Skeletal muscle tissue (tissue), 4 donors: ENCODE results near the gene REPIN1. TPM values are rescaled to one million over a fixed set of nuclear protein-coding genes. Genes with fewer than 3 reads are reported as not detected.

Experiments used
- H3K27ac ChIP-seq: one replicate; pipeline ENCODE4 v1.7.0; 2013; ENCODE audit warnings: mild to moderate bottlenecking, low read depth, low read length, inconsistent platforms
- H3K27me3 ChIP-seq, 3 donors: one replicate each; pipeline ENCODE4 v1.7.0; 2013; ENCODE audit warnings: low read length in 3 of 3; ENCODE audit not compliant: control insufficient read depth in 3 of 3, insufficient read depth in 3 of 3
- H3K36me3 ChIP-seq, 3 donors: one replicate each; pipeline ENCODE4 v1.7.0; 2013; ENCODE audit warnings: low read length in 3 of 3; ENCODE audit not compliant: control insufficient read depth in 3 of 3, insufficient read depth in 3 of 3
- H3K4me1 ChIP-seq, 3 donors: one replicate each; pipeline ENCODE4 v1.7.0; 2013; ENCODE audit warnings: low read length in 3 of 3, mild to moderate bottlenecking in 3 of 3; ENCODE audit not compliant: control insufficient read depth in 3 of 3, insufficient read depth in 3 of 3
- H3K4me3 ChIP-seq, 3 donors: one replicate each; pipeline ENCODE4 v1.7.0; 2013; ENCODE audit warnings: low read length in 3 of 3
- H3K9ac ChIP-seq, 3 donors: one replicate each; pipeline ENCODE4 v1.7.0; 2013; ENCODE audit warnings: low read length in 3 of 3, mild to moderate bottlenecking in 3 of 3, moderate library complexity in 2 of 3, low read depth in 1 of 3
- H3K9me3 ChIP-seq, 3 donors: one replicate each; pipeline ENCODE4 v1.7.0; 2013; ENCODE audit warnings: low read length in 3 of 3; ENCODE audit not compliant: control insufficient read depth in 3 of 3
- total RNA-seq: library from RNA; depleted of rRNA; stranded (reverse); fragments of >200 nt; gene quantifications from one replicate; pipeline ENCODE4 v1.2.3, GENCODE V29; 2014
- donor health status: Osteomylitis.

REPIN1 gene
- total RNA-seq, 1 donor from 2014 or later, result 31.3 TPM

- peak overlapping the region in 1 of 3 donors; percentile 35 for H3K4me3 ChIP-seq
- H3K27me3 ChIP-seq, result no peaks in the 10 kb centered on the region
- H3K4me1 ChIP-seq, result peaks cover 9 to 16% (median 9%) of the 10 kb centered on the region in 3 donors
- H3K9me3 ChIP-seq, result no peaks in the 10 kb centered on the region
- H3K27ac ChIP-seq, result no peak overlapping the region
- peaks cover 0 to 3% (median 0%) of the 10 kb centered on the region in 3 donors for H3K36me3 ChIP-seq
- peak overlapping the region in 2 of 3 donors; percentile 12 to 45 for H3K9ac ChIP-seq
Observed at GRCh38 chr7:150398108-150398964, 29.7 kb downstream of the REPIN1 start.

DNA sequence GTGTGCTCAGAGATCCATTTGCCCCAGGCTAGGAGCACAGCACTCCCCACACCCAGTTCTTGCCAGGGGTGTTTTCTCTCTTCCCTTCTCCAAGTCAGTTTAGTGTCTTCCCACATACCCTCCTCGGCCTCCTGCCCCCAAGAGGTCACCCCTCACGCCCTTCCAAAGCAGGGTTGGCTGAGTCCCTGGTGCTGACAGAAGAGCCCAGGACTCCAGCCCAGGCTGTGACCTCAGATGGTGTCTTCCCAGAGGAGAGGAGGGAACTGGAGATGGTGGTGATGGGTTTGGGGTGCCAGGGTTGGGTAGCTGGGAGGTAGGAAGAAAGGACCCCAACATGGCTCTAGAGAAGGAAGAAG, 30.3 kb downstream of the REPIN1 start:
- H3K4me3 ChIP-seq, result peak overlapping the region in 1 of 3 donors; percentile 35
- no peak overlapping the region for H3K27ac ChIP-seq

GRCh38 chr7:150399421-150400007, 30.9 kb downstream of the REPIN1 start:
- peaks cover 15 to 21% (median 18%) of the 10 kb centered on the region in 3 donors for H3K4me1 ChIP-seq
- H3K9ac ChIP-seq, result no peak overlapping the region
- H3K36me3 ChIP-seq, result peaks cover 0 to 3% (median 0%) of the 10 kb centered on the region in 3 donors
- H3K27ac ChIP-seq, result no peak overlapping the region
- no peaks in the 10 kb centered on the region for H3K9me3 ChIP-seq
- H3K27me3 ChIP-seq, result no peaks in the 10 kb centered on the region
- no peak overlapping the region for H3K4me3 ChIP-seq

More for the DNA sequence above, 30.3 kb downstream of the REPIN1 start:
- H3K9me3 ChIP-seq, result no peaks in the 10 kb centered on the region
- peak overlapping the region in 2 of 3 donors; percentile 12 to 45 for H3K9ac ChIP-seq
- H3K4me1 ChIP-seq, result peaks cover 9 to 16% (median 12%) of the 10 kb centered on the region in 3 donors
- H3K27me3 ChIP-seq, result no peaks in the 10 kb centered on the region
- H3K36me3 ChIP-seq, result peaks cover 0 to 3% (median 0%) of the 10 kb centered on the region in 3 donors

- H3K9me3 ChIP-seq, result no peaks in the 10 kb centered on the region
- no peaks in the 10 kb centered on the region for H3K27me3 ChIP-seq
- H3K36me3 ChIP-seq, result peaks cover 0 to 3% (median 0%) of the 10 kb centered on the region in 3 donors
- no peak overlapping the region for H3K9ac ChIP-seq
- peaks cover 16 to 21% (median 19%) of the 10 kb centered on the region in 3 donors for H3K4me1 ChIP-seq
- H3K4me3 ChIP-seq, result no peak overlapping the region
- no peak overlapping the region for H3K27ac ChIP-seq
Observed at GRCh38 chr7:150400008-150400787, 31.6 kb downstream of the REPIN1 start.

DNA sequence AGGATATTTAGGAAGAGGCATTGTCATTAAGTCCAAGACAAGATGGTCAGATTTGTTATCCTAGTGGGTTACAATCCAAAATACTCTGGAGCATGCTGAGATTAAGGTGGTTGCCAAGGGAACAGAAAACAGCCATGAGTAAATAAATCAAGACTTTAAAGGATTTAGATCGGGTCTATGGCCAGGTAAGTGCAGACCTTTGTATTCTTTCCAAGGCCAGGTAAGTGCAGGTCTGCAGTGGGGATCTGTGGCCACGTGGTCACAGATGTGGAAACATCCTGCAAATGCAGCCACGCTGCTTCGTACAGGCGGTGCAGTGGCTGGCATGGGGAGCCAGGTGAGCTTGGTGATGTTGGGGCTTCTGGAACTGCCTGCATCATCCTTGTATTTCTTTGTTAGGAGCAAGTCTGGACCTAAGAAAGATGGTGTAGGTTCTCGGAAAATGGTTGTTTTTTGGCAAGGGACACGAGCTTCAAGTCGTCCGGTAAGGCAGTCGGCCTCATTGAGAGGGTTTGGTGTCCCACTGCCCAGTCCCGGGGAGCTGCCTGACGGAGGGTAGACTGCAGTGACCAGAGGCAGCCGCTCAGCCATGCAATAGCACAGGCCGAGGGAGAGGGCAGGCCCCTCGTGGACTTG, 32.3 kb downstream of the REPIN1 start:
- Histone ChIP-seq H3K36me3 (peaks cover 0 to under 1% (median 0%) of the 10 kb centered on the region in 3 donors), H3K4me3 (no peak overlapping the region), H3K27ac (no peak overlapping the region), H3K9me3 (no peaks in the 10 kb centered on the region), H3K4me1 (peaks cover 19 to 24% (median 19%) of the 10 kb centered on the region in 3 donors), H3K27me3 (no peaks in the 10 kb centered on the region), H3K9ac (peak overlapping the region in 1 of 3 donors; percentile 20)

GRCh38 chr7:150401424-150401790, 32.8 kb downstream of the REPIN1 start:
- H3K36me3 ChIP-seq, result no peaks in the 10 kb centered on the region
- H3K27me3 ChIP-seq, result no peaks in the 10 kb centered on the region
- no peak overlapping the region for H3K27ac ChIP-seq
- peaks cover 21 to 29% (median 24%) of the 10 kb centered on the region in 3 donors for H3K4me1 ChIP-seq
- no peak overlapping the region for H3K4me3 ChIP-seq
- no peaks in the 10 kb centered on the region for H3K9me3 ChIP-seq
- no peak overlapping the region for H3K9ac ChIP-seq

- no peak overlapping the region for H3K27ac ChIP-seq
Observed at GRCh38 chr7:150401861-150402631, 33.4 kb downstream of the REPIN1 start.

DNA sequence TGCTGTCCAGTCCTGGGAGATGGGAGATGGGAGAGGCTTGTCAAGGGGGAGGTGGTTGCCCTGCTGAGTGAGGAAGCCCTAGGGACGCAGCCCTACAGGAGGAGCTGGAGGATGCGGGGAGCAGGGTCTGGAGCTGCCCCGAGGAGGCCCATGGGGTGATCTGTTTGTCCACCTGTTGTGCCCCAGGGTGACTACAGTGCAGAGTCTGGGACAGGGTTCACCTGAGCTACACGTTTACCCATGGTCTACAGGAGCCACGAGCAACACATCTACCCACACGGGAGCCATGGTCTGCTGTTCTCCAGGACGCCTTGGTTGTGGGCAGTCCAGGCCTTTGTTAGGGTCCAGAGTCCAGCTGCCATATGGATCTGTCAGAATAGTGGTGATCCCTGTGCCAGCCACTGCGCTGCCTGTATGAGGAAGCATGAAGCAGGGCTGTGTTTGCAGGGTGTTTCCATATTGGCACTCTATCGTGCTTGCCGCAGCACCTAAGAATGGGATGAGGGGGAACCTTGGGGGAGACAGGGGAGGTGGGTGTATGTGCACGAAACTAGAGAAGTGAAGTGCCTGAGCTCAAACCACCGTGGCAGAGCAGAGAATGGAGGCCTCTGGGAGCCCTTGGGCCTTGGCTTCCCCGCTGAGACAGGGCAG, 34.2 kb downstream of the REPIN1 start:
- no peak overlapping the region for H3K27ac ChIP-seq
- H3K9ac ChIP-seq, result no peak overlapping the region
- H3K4me3 ChIP-seq, result no peak overlapping the region
- H3K9me3 ChIP-seq, result no peaks in the 10 kb centered on the region
- peaks cover 21 to 32% (median 28%) of the 10 kb centered on the region in 3 donors for H3K4me1 ChIP-seq
- H3K36me3 ChIP-seq, result no peaks in the 10 kb centered on the region
- H3K27me3 ChIP-seq, result no peaks in the 10 kb centered on the region

More at GRCh38 chr7:150401861-150402631, 33.4 kb downstream of the REPIN1 start:
- H3K9ac ChIP-seq, result no peak overlapping the region
- no peaks in the 10 kb centered on the region for H3K9me3 ChIP-seq
- H3K36me3 ChIP-seq, result no peaks in the 10 kb centered on the region
- H3K27me3 ChIP-seq, result no peaks in the 10 kb centered on the region
- H3K4me1 ChIP-seq, result peaks cover 21 to 32% (median 28%) of the 10 kb centered on the region in 3 donors
- H3K4me3 ChIP-seq, result no peak overlapping the region
